ENCODE data around the gene PSMA6. TPM values are rescaled to one million over a fixed set of nuclear protein-coding genes. Genes with fewer than 3 reads are reported as not detected.

The PSMA6 gene
- total RNA-seq, 1 donor from 2014 or later: 344 TPM

- Histone ChIP-seq H3K9ac (no peak overlapping the region), H3K9me3 (ENCODE audit: low read depth) (no peaks in the 10 kb centered on the region), H2AFZ (replicated peaks) (no peak overlapping the region), H3K4me2 (no peak overlapping the region), H3K79me2 (ENCODE audit: low read depth) (no peaks in the 10 kb centered on the region), H3F3A (ENCODE audit: low read depth) (no peaks in the 10 kb centered on the region), H3K27ac (no peak overlapping the region), H3K36me3 (no peaks in the 10 kb centered on the region), H3K4me3 (no peak overlapping the region), H4K20me1 (ENCODE audit: low read depth) (no peaks in the 10 kb centered on the region), H3K4me1 (no peaks in the 10 kb centered on the region), H3K27me3 (no peaks in the 10 kb centered on the region)
- DNase-seq (ENCODE audit: low spot score): no peak
- Mint-ChIP-seq H3K36me3 (peaks cover 5% of the 10 kb centered on the region), H3K9me3 (no peaks in the 10 kb centered on the region), H3K4me3 (no peak overlapping the region), H3K27me3 (ENCODE audit: insufficient read depth, low read depth) (peaks cover 2% of the 10 kb centered on the region), H3K27ac (no peak overlapping the region), H3K4me1 (no peaks in the 10 kb centered on the region)
- TF ChIP-seq, protein P1, sequence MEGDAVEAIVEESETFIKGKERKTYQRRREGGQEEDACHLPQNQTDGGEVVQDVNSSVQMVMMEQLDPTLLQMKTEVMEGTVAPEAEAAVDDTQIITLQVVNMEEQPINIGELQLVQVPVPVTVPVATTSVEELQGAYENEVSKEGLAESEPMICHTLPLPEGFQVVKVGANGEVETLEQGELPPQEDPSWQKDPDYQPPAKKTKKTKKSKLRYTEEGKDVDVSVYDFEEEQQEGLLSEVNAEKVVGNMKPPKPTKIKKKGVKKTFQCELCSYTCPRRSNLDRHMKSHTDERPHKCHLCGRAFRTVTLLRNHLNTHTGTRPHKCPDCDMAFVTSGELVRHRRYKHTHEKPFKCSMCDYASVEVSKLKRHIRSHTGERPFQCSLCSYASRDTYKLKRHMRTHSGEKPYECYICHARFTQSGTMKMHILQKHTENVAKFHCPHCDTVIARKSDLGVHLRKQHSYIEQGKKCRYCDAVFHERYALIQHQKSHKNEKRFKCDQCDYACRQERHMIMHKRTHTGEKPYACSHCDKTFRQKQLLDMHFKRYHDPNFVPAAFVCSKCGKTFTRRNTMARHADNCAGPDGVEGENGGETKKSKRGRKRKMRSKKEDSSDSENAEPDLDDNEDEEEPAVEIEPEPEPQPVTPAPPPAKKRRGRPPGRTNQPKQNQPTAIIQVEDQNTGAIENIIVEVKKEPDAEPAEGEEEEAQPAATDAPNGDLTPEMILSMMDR (IDR thresholded peaks at IDR 0.05): no peak
- TF ChIP-seq EZH2 (IDR thresholded peaks at IDR 0.05): no peak
- TF ChIP-seq EZH2phosphoT487 (IDR thresholded peaks at IDR 0.05): no peak
Measured at GRCh38 chr14:35258420-35258819, 33.8 kb upstream of the PSMA6 start.

DNA sequence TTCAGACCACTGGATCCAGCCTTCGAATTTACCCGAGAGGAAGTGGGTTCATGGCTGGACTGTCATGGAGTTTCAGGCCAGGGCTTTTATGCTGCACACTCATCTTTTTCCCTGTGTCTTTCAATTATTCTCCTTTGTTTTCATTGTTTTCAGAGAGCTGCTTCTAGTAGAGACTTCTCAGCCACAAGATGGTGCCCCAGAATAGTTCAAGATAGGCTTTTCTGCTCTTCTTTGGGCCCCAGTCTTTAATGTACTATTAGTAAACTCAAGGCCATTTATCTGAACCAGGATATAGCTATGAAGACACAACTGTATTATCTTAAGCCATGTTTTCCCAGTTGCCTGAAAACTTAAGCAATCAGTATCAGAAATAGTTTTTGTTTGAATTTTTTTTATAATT lies 30.4 kb upstream of the PSMA6 start:
- Histone ChIP-seq H3K4me1 (no peaks in the 10 kb centered on the region), H3K27me3 (no peaks in the 10 kb centered on the region), H4K20me1 (ENCODE audit: low read depth) (no peaks in the 10 kb centered on the region), H3K36me3 (no peaks in the 10 kb centered on the region), H3K27ac (no peak overlapping the region), H3F3A (ENCODE audit: low read depth) (no peaks in the 10 kb centered on the region), H3K4me3 (no peak overlapping the region), H2AFZ (replicated peaks) (no peak overlapping the region), H3K9me3 (ENCODE audit: low read depth) (no peaks in the 10 kb centered on the region), H3K79me2 (ENCODE audit: low read depth) (no peaks in the 10 kb centered on the region), H3K4me2 (no peak overlapping the region), H3K9ac (no peak overlapping the region)
- H3K4me1 Mint-ChIP-seq: no peaks in the 10 kb centered on the region
- no peak overlapping the region for H3K27ac Mint-ChIP-seq
- H3K9me3 Mint-ChIP-seq: no peaks in the 10 kb centered on the region
- no peak for DNase-seq (ENCODE audit: low spot score)
- H3K4me3 Mint-ChIP-seq: no peak overlapping the region
- TF ChIP-seq EZH2phosphoT487 (IDR thresholded peaks at IDR 0.05) (no peak), EZH2 (IDR thresholded peaks at IDR 0.05) (no peak)
- TF ChIP-seq, protein P1 (IDR thresholded peaks at IDR 0.05): no peak
- H3K27me3 Mint-ChIP-seq (ENCODE audit: insufficient read depth, low read depth): no peaks in the 10 kb centered on the region
- peaks cover 5% of the 10 kb centered on the region for H3K36me3 Mint-ChIP-seq

- no peaks in the 10 kb centered on the region for H3K27me3 Mint-ChIP-seq (ENCODE audit: insufficient read depth, low read depth)
- Histone ChIP-seq H4K20me1 (ENCODE audit: low read depth) (no peaks in the 10 kb centered on the region), H3K4me1 (no peaks in the 10 kb centered on the region), H3K27me3 (no peaks in the 10 kb centered on the region), H3K4me3 (no peak overlapping the region), H2AFZ (replicated peaks) (no peak overlapping the region), H3K27ac (no peak overlapping the region), H3K79me2 (ENCODE audit: low read depth) (no peaks in the 10 kb centered on the region), H3F3A (ENCODE audit: low read depth) (no peaks in the 10 kb centered on the region), H3K4me2 (no peak overlapping the region), H3K9ac (no peak overlapping the region), H3K36me3 (no peaks in the 10 kb centered on the region), H3K9me3 (ENCODE audit: low read depth) (no peaks in the 10 kb centered on the region)
- no peak for TF ChIP-seq EZH2 (IDR thresholded peaks at IDR 0.05)
- TF ChIP-seq, protein P1 (IDR thresholded peaks at IDR 0.05): no peak
- no peak for TF ChIP-seq EZH2phosphoT487 (IDR thresholded peaks at IDR 0.05)
- DNase-seq (ENCODE audit: low spot score): peak; percentile 3
- peaks cover 5% of the 10 kb centered on the region for H3K36me3 Mint-ChIP-seq
- H3K4me1 Mint-ChIP-seq: no peaks in the 10 kb centered on the region
- no peak overlapping the region for H3K4me3 Mint-ChIP-seq
- no peaks in the 10 kb centered on the region for H3K9me3 Mint-ChIP-seq
- no peak overlapping the region for H3K27ac Mint-ChIP-seq
Measured at GRCh38 chr14:35262436-35262835, 29.7 kb upstream of the PSMA6 start.

Data from neural progenitor cell (in vitro differentiated cells).